Pancreas (tissue), 10 donors: ENCODE data around the gene MIA. TPM values are rescaled to one million over a fixed set of nuclear protein-coding genes. Genes with fewer than 3 reads are reported as not detected.

Experiments
- ATAC-seq, 4 donors: fragments of 200-7000 bp; cut with Tn5 transposase; one replicate each; pipeline versions ENCODE4 v1.8.0 to v1.9.1; 2020; ENCODE audit warnings: mild to moderate bottlenecking in 4 of 4, moderate library complexity in 4 of 4
- DNase-seq, 6 donors: peaks; one replicate each; pipeline ENCODE4 v3.0.0-alpha.2; 2020
- FAIRE-seq: peaks from 2 replicates; lab custom pipeline; 2012; peaks lifted over from hg19 to GRCh38; lab: Jason Lieb, UNC
- H3K27ac ChIP-seq, 4 donors: fragments of 200-600 bp; sonication (generic); 1 replicate in 3 of 4; 2 replicates in 1 of 4; pipeline versions ENCODE4 v1.5.0 to v1.8.0; 2020
- H3K27me3 ChIP-seq, 4 donors: fragments of 200-600 bp; one replicate each; pipeline ENCODE4 v1.8.0; 2021
- H3K36me3 ChIP-seq, 3 donors: fragments of 200-600 bp; sonication (generic) in 1 of 3; one replicate each; pipeline versions ENCODE4 v1.5.0 to v1.8.0; 2020 to 2021
- H3K4me1 ChIP-seq, 3 donors: fragments of 200-600 bp; one replicate each; pipeline ENCODE4 v1.8.0; 2021
- H3K4me3 ChIP-seq, 4 donors: fragments of 200-600 bp; sonication (generic) in 2 of 4; one replicate each; pipeline versions ENCODE4 v1.5.0 to v1.8.0; 2020 to 2021
- H3K9me3 ChIP-seq, 4 donors: fragments of 200-600 bp; one replicate each; pipeline ENCODE4 v1.8.0; 2021
- CTCF ChIP-seq, 4 donors: fragments of 200-600 bp; sonication (generic) in 3 of 4; IDR thresholded peaks; one replicate each; pipeline versions ENCODE4 v1.5.0 to v1.8.0; 2021; ENCODE audit warnings: antibody characterized with exemption in 4 of 4
- WGBS, 2 donors: extraction: QIAGEN DNeasy Blood & Tissue Kit; methylation state at CpG; one replicate each; pipeline ENCODE4 v1.1.7; 2013; 5-methylcytosine and 5-hydroxymethylcytosine counted together
- intact Hi-C, 3 donors: fragments of 100-400 bp; cut with DNase I; formaldehyde crosslinking; loops; one replicate each; pipeline versions ENCODE4 v1.11.1 to v1.14.2; 2022
- polyA plus RNA-seq, 2 donors: library from polyadenylated mRNA; stranded (reverse); fragments of 200-250 nt; gene quantifications; one replicate each; pipeline ENCODE4 v1.2.3, GENCODE V29; 2013
- total RNA-seq, 6 donors: library from RNA; stranded (reverse); fragmentation: NEBNext Ultra II Directional in 4 of 6; extraction: Animal tissue kit (Norgen Biotek cat#: 25700) in 4 of 6; gene quantifications; one replicate each; pipeline versions ENCODE4 v1.2.1 to v1.2.4, GENCODE V29; 2021 to 2023
- donor health status: healthy with polysubstance abuse.
- donor health status: DM: no; HTN: no; CAD: no; lungs with moderate emphysema.
- donor health status: DM: no; HTN: no; CAD: no.
- donor health status: control.
- donor health status: control.
- donor health status: Bipolar disorder and iron deficiency.
- donor health status: DM: yes; HTN: yes; CAD: no.
- donor health status: DM: no; HTN: no; CAD: no.
- donor health status: DM: no; HTN: no; CAD: no.
- donor health status: DM: yes; HTN: yes; CAD: no.

MIA gene
- total and polyA plus RNA-seq, 8 donors: 0.79 to 2.2 (median 1.4) TPM; not detected in 4

- no peaks in the 10 kb centered on the region for H3K27me3 ChIP-seq
- H3K4me3 ChIP-seq: peak overlapping the region in 1 of 4 donors; percentile 11
- peak in 3 of 6 donors; percentile 29 to 74 (median 57) for DNase-seq
- TF ChIP-seq CTCF (IDR thresholded peaks at IDR 0.05): no peak
- H3K36me3 ChIP-seq: no peaks in the 10 kb centered on the region
- intact Hi-C loops: no loop called here
- H3K27ac ChIP-seq: peak overlapping the region in 3 of 4 donors; percentile 22 to 68 (median 53)
- peaks cover 41 to 66% (median 55%) of the 10 kb centered on the region in 3 donors for H3K4me1 ChIP-seq
- no peak for ATAC-seq
- no peaks in the 10 kb centered on the region for H3K9me3 ChIP-seq
- WGBS, 2 donors: 28 to 37% methylated on average over 11 of the region's 11 CpGs
- FAIRE-seq: no peak
Measured at GRCh38 chr19:40802300-40803169, 27.2 kb downstream of the MIA start.

GRCh38 chr19:40803170-40803856, 28.0 kb downstream of the MIA start:
- peak overlapping the region; percentile 13 to 68 (median 44) for H3K27ac ChIP-seq
- intact Hi-C loops: no loop called here
- H3K4me3 ChIP-seq: peak overlapping the region in 1 of 4 donors; percentile 11
- peaks cover 41 to 62% (median 49%) of the 10 kb centered on the region in 3 donors for H3K4me1 ChIP-seq
- TF ChIP-seq CTCF (IDR thresholded peaks at IDR 0.05): no peak
- FAIRE-seq (no peak), ATAC-seq (no peak), DNase-seq (no peak)
- no peaks in the 10 kb centered on the region for H3K36me3 ChIP-seq
- no peaks in the 10 kb centered on the region for H3K9me3 ChIP-seq
- WGBS, 2 donors: 52% methylated on average over 9 of the region's 9 CpGs
- no peaks in the 10 kb centered on the region for H3K27me3 ChIP-seq

GRCh38 chr19:40803857-40804782, 28.8 kb downstream of the MIA start:
- H3K9me3 ChIP-seq: no peaks in the 10 kb centered on the region
- peak overlapping the region; percentile 13 to 68 (median 44) for H3K27ac ChIP-seq
- peaks cover 41 to 62% (median 49%) of the 10 kb centered on the region in 3 donors for H3K4me1 ChIP-seq
- intact Hi-C loops: no loop called here
- ATAC-seq (peak in 3 of 4 donors; percentile 11 to 22 (median 18)), FAIRE-seq (no peak), DNase-seq (peak in 5 of 6 donors; percentile 70 to 85 (median 74))
- no peak for TF ChIP-seq CTCF (IDR thresholded peaks at IDR 0.05)
- H3K36me3 ChIP-seq: no peaks in the 10 kb centered on the region
- no peak overlapping the region for H3K4me3 ChIP-seq
- WGBS, 2 donors: 49 to 58% methylated on average over 6 of the region's 6 CpGs
- H3K27me3 ChIP-seq: no peaks in the 10 kb centered on the region

- no peak for TF ChIP-seq CTCF (IDR thresholded peaks at IDR 0.05)
- Histone ChIP-seq H3K4me1 (peaks cover 41 to 62% (median 49%) of the 10 kb centered on the region in 3 donors), H3K27me3 (no peaks in the 10 kb centered on the region), H3K4me3 (no peak overlapping the region), H3K36me3 (no peaks in the 10 kb centered on the region), H3K27ac (peak overlapping the region; percentile 22 to 68 (median 38)), H3K9me3 (no peaks in the 10 kb centered on the region)
- 11 to 15% methylated on average over 7 of the region's 7 CpGs for WGBS, 2 donors
- DNase-seq: no peak
- intact Hi-C loops: no loop called here
- peak in 3 of 4 donors; percentile 14 to 21 (median 17) for ATAC-seq
- FAIRE-seq: no peak
Measured at GRCh38 chr19:40804783-40805242, 29.5 kb downstream of the MIA start.
